ENCODE data around the gene TRIM67.
"Not testable (repeated sequence)": the region's sequence is repeated elsewhere in the genome, so short reads cannot be mapped to it uniquely, and the experiment has no call there.

Gene TRIM67

GRCh38 chr1:231201979-231202633 lies 40.2 kb downstream of the TRIM67 start:
- FAIRE-seq (no peak), DNase-seq (ENCODE audit: insufficient read length, low spot score) (no peak)
- TF ChIP-seq POU2F2 (IDR thresholded peaks at IDR 0.05; ENCODE audit: low read depth, low read length) (no peak), POLR2A (IDR thresholded peaks at IDR 0.05; ENCODE audit: low read depth, low read length) (no peak), PAX5 (IDR thresholded peaks at IDR 0.05; ENCODE audit: insufficient read depth, low read length, severe bottlenecking) (no peak), SPI1 (IDR thresholded peaks at IDR 0.05; ENCODE audit: low read depth, low read length) (no peak), POLR2AphosphoS5 (IDR thresholded peaks at IDR 0.05; ENCODE audit: low read depth, low read length) (no peak)

- no peak for FAIRE-seq
Measured at GRCh38 chr1:231203259-231204057, 41.6 kb downstream of the TRIM67 start.

DNA sequence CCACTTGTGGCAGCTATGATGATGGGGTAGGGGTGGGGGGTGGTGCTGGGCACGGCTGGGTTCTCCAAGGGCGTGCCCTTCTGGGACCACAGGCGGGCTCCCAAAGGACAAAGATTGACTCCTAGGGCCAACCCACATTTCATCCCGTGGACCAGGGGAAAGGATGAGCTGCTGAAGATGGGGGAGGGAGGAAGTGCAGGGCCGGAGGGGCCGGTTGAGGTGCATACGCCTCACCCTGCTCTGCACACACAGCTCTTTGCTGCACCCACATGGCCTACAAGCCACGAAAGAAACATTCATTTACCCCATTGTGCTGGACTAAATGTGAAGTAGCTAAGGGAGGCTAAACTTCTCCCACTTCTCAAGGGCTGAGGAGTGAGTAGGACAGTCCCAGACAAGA lies 45.0 kb downstream of the TRIM67 start:
- no peak for FAIRE-seq
- DNase-seq (ENCODE audit: insufficient read length, low spot score), result no peak
- TF ChIP-seq TAF1 (IDR thresholded peaks at IDR 0.05; ENCODE audit: low read depth, low read length) (no peak), SPI1 (IDR thresholded peaks at IDR 0.05; ENCODE audit: low read depth, low read length) (no peak), POU2F2 (IDR thresholded peaks at IDR 0.05; ENCODE audit: low read depth, low read length) (no peak), POLR2AphosphoS5 (IDR thresholded peaks at IDR 0.05; ENCODE audit: low read depth, low read length) (no peak), PAX5 (IDR thresholded peaks at IDR 0.05; ENCODE audit: insufficient read depth, low read length, severe bottlenecking) (no peak), POLR2A (IDR thresholded peaks at IDR 0.05; ENCODE audit: low read depth, low read length) (no peak)

More at GRCh38 chr1:231203259-231204057, 41.6 kb downstream of the TRIM67 start:
- DNase-seq (ENCODE audit: insufficient read length, low spot score), result no peak
- no peak for TF ChIP-seq POLR2AphosphoS5 (IDR thresholded peaks at IDR 0.05; ENCODE audit: low read depth, low read length)
- TF ChIP-seq POU2F2 (IDR thresholded peaks at IDR 0.05; ENCODE audit: low read depth, low read length), result no peak
- no peak for TF ChIP-seq SPI1 (IDR thresholded peaks at IDR 0.05; ENCODE audit: low read depth, low read length)
- no peak for TF ChIP-seq TAF1 (IDR thresholded peaks at IDR 0.05; ENCODE audit: low read depth, low read length)
- no peak for TF ChIP-seq PAX5 (IDR thresholded peaks at IDR 0.05; ENCODE audit: insufficient read depth, low read length, severe bottlenecking)

DNA sequence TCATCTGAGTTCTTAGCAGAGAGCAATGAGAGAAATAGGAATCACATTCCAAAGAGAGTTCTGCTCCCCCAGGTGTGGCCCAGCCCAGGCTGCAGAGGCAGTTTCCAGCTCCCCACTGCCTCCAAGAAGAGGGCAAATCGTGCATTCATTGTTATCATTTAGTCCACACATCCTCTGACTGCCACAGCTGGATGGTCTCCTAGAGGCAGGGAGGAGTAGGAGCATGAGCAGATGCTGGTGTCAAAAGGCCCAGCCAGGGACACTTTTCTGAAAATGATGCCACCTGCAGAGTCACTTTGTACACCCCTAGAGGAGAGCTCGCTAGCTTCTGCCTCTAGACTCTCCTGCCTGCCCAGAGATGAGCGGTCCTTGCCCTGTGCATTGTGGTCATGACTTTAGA lies 45.6 kb downstream of the TRIM67 start:
- no peak for DNase-seq (ENCODE audit: insufficient read length, low spot score)
- no peak for TF ChIP-seq PAX5 (IDR thresholded peaks at IDR 0.05; ENCODE audit: insufficient read depth, low read length, severe bottlenecking)
- no peak for TF ChIP-seq SPI1 (IDR thresholded peaks at IDR 0.05; ENCODE audit: low read depth, low read length)
- TF ChIP-seq POLR2AphosphoS5 (IDR thresholded peaks at IDR 0.05; ENCODE audit: low read depth, low read length), result no peak
- no peak for TF ChIP-seq POU2F2 (IDR thresholded peaks at IDR 0.05; ENCODE audit: low read depth, low read length)
- TF ChIP-seq TAF1 (IDR thresholded peaks at IDR 0.05; ENCODE audit: low read depth, low read length), result no peak
- TF ChIP-seq POLR2A (IDR thresholded peaks at IDR 0.05; ENCODE audit: low read depth, low read length), result no peak

DNA sequence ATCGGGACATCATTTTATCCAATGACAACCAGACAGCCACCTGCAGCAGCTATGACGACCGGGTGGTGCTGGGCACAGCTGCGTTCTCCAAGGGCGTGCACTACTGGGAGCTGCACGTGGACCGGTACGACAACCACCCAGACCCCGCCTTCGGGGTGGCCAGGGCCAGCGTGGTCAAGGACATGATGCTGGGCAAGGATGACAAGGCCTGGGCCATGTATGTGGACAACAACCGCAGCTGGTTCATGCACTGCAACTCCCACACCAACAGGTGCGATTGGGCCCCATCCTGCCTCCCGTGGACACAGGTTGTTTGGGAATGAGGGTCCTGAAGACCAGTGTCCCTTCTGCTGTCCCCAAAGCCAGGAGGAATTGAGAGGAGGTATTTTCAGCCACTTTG lies 47.1 kb downstream of the TRIM67 start:
- no peak for DNase-seq (ENCODE audit: insufficient read length, low spot score)
- FAIRE-seq, result no peak
- TF ChIP-seq SPI1 (IDR thresholded peaks at IDR 0.05; ENCODE audit: low read depth, low read length) (no peak), TAF1 (IDR thresholded peaks at IDR 0.05; ENCODE audit: low read depth, low read length) (no peak), POU2F2 (IDR thresholded peaks at IDR 0.05; ENCODE audit: low read depth, low read length) (no peak), PAX5 (IDR thresholded peaks at IDR 0.05; ENCODE audit: insufficient read depth, low read length, severe bottlenecking) (no peak), POLR2A (IDR thresholded peaks at IDR 0.05; ENCODE audit: low read depth, low read length) (no peak), POLR2AphosphoS5 (IDR thresholded peaks at IDR 0.05; ENCODE audit: low read depth, low read length) (no peak)

More for the DNA sequence above, 45.6 kb downstream of the TRIM67 start:
- no peak for FAIRE-seq

- FAIRE-seq, result no peak
- TF ChIP-seq POU2F2 (IDR thresholded peaks at IDR 0.05; ENCODE audit: low read depth, low read length), result no peak
- TF ChIP-seq PAX5 (IDR thresholded peaks at IDR 0.05; ENCODE audit: insufficient read depth, low read length, severe bottlenecking), result no peak
- TF ChIP-seq TAF1 (IDR thresholded peaks at IDR 0.05; ENCODE audit: low read depth, low read length), result no peak
- TF ChIP-seq POLR2AphosphoS5 (IDR thresholded peaks at IDR 0.05; ENCODE audit: low read depth, low read length), result no peak
- no peak for TF ChIP-seq POLR2A (IDR thresholded peaks at IDR 0.05; ENCODE audit: low read depth, low read length)
- no peak for TF ChIP-seq SPI1 (IDR thresholded peaks at IDR 0.05; ENCODE audit: low read depth, low read length)
- DNase-seq (ENCODE audit: insufficient read length, low spot score), result no peak
Measured at GRCh38 chr1:231209531-231209930, 47.7 kb downstream of the TRIM67 start.

DNA sequence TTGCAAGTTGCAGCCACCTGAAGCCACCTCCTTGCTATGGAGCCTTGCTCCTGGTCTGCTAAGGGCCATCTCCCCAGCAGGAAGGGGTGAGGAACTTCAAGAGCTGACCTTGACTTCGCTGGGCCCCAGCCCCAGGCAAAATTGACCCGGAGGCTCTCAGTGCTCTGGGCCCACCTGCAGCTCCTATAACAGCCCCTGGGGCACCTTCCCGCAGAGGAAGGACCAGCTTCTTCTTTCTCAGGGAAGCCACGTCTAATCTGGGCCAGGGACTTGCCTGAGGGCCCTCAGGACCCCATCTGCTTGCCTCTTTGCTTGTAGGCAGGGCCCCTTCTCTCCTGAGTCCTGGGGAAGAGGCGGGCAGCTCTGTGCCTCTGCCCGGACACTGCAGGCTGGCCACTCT lies 48.3 kb downstream of the TRIM67 start:
- DNase-seq (ENCODE audit: insufficient read length, low spot score), result no peak
- FAIRE-seq, result no peak
- no peak for TF ChIP-seq PAX5 (IDR thresholded peaks at IDR 0.05; ENCODE audit: insufficient read depth, low read length, severe bottlenecking)
- TF ChIP-seq POU2F2 (IDR thresholded peaks at IDR 0.05; ENCODE audit: low read depth, low read length), result no peak
- no peak for TF ChIP-seq SPI1 (IDR thresholded peaks at IDR 0.05; ENCODE audit: low read depth, low read length)
- no peak for TF ChIP-seq POLR2AphosphoS5 (IDR thresholded peaks at IDR 0.05; ENCODE audit: low read depth, low read length)
- no peak for TF ChIP-seq TAF1 (IDR thresholded peaks at IDR 0.05; ENCODE audit: low read depth, low read length)
- no peak for TF ChIP-seq POLR2A (IDR thresholded peaks at IDR 0.05; ENCODE audit: low read depth, low read length)

- peak; percentile 38; the same call in 1 of the 2 replicates for TF ChIP-seq SPI1 (IDR thresholded peaks at IDR 0.05; ENCODE audit: low read depth, low read length)
- peak; percentile 43; the same call in 1 of the 2 replicates for TF ChIP-seq TAF1 (IDR thresholded peaks at IDR 0.05; ENCODE audit: low read depth, low read length)
- no peak for TF ChIP-seq POLR2AphosphoS5 (IDR thresholded peaks at IDR 0.05; ENCODE audit: low read depth, low read length)
- no peak for TF ChIP-seq PAX5 (IDR thresholded peaks at IDR 0.05; ENCODE audit: insufficient read depth, low read length, severe bottlenecking)
- TF ChIP-seq POU2F2 (IDR thresholded peaks at IDR 0.05; ENCODE audit: low read depth, low read length), result 0 out of 2 replicates have a peak, but pooled peaks have one; percentile 50
- 0 out of 2 replicates have a peak, but pooled peaks have one; percentile 43 for TF ChIP-seq POLR2A (IDR thresholded peaks at IDR 0.05; ENCODE audit: low read depth, low read length)
- peak; percentile 85 for DNase-seq (ENCODE audit: insufficient read length, low spot score)
- FAIRE-seq, result peak; percentile 94
Measured at GRCh38 chr1:231211005-231211857, 49.4 kb downstream of the TRIM67 start.

- DNase-seq (ENCODE audit: insufficient read length, low spot score); FAIRE-seq: not testable (repeated sequence)
Measured at GRCh38 chr1:231212301-231212700, 50.4 kb downstream of the TRIM67 start.
